Mucosa of descending colon (tissue), 3 donors: ENCODE data around the gene SLC48A1. TPM values are rescaled to one million over a fixed set of nuclear protein-coding genes. Genes with fewer than 3 reads are reported as not detected.

Experiments
- ATAC-seq: fragments of 200-7000 bp; cut with Tn5 transposase; one replicate; pipeline ENCODE4 v1.9.1; 2020; ENCODE audit warnings: mild to moderate bottlenecking, moderate library complexity
- DNase-seq, 3 donors: peaks; one replicate each; pipeline ENCODE4 v3.0.0-alpha.2; 2020
- H3K36me3 ChIP-seq: fragments of 200-600 bp; one replicate; pipeline ENCODE4 v1.8.0; 2021; ENCODE audit warnings: low read depth, mild to moderate bottlenecking
- H3K4me1 ChIP-seq: fragments of 200-600 bp; one replicate; pipeline ENCODE4 v1.8.0; 2021; ENCODE audit warnings: low read depth, mild to moderate bottlenecking
- H3K4me3 ChIP-seq: fragments of 200-600 bp; one replicate; pipeline ENCODE4 v1.8.0; 2021; ENCODE audit warnings: mild to moderate bottlenecking
- H3K9me3 ChIP-seq: fragments of 200-600 bp; one replicate; pipeline ENCODE4 v1.8.0; 2021; ENCODE audit warnings: mild to moderate bottlenecking
- CTCF ChIP-seq: fragments of 200-600 bp; IDR thresholded peaks from one replicate; pipeline ENCODE4 v1.8.0; 2022; ENCODE audit warnings: antibody characterized with exemption, mild to moderate bottlenecking
- intact Hi-C, 2 donors: fragments of 100-400 bp; cut with DNase I in 1 of 2; cut with micrococcal nuclease in 1 of 2; formaldehyde crosslinking; loops; one replicate each; pipeline versions ENCODE4 v1.11.0 to v1.11.1; 2022; cut with DNase I, micrococcal nuclease
- total RNA-seq, 3 donors: library from RNA; stranded (reverse); fragmentation: NEBNext Ultra II Directional in 2 of 3; extraction: Animal tissue kit (Norgen Biotek cat#: 25700) in 2 of 3; gene quantifications; one replicate each; pipeline versions ENCODE4 v1.2.1 to v1.2.4, GENCODE V29; 2021 to 2023
- donor health status: DM: no; HTN: no; CAD: no; lungs with moderate emphysema.
- donor health status: DM: no; HTN: no; CAD: no.
- donor health status: DM: no; HTN: yes; CAD: no.

Gene SLC48A1
- total RNA-seq, 3 donors from 2014 or later, result 17.2 to 35.4 (median 19.1) TPM

- no peak for TF ChIP-seq CTCF
- no peaks in the 10 kb centered on the region for H3K4me1 ChIP-seq
- no peaks in the 10 kb centered on the region for H3K36me3 ChIP-seq
- intact Hi-C loops, result loop anchor here in 1 of 2 donors (5.0 kb wide), 1 partner anchor 47 kb away; no protein-coding TSS in a partner anchor
- H3K4me3 ChIP-seq, result no peak overlapping the region
- H3K9me3 ChIP-seq, result no peaks in the 10 kb centered on the region
- DNase-seq (peak in 1 of 3 donors; percentile 34), ATAC-seq (no peak)
Measured at GRCh38 chr12:47789712-47790489, 16.9 kb downstream of the SLC48A1 start.

- DNase-seq (peak in 1 of 3 donors; percentile 34), ATAC-seq (no peak)
- no peak for TF ChIP-seq CTCF
- Histone ChIP-seq H3K36me3 (no peaks in the 10 kb centered on the region), H3K4me1 (no peaks in the 10 kb centered on the region), H3K9me3 (no peaks in the 10 kb centered on the region), H3K4me3 (no peak overlapping the region)
- intact Hi-C loops, result no loop called here
Measured at GRCh38 chr12:47790676-47791350, 17.8 kb downstream of the SLC48A1 start.

- no peak for ATAC-seq
- no peaks in the 10 kb centered on the region for H3K36me3 ChIP-seq
- intact Hi-C loops, result no loop called here
- no peak overlapping the region for H3K4me3 ChIP-seq
- DNase-seq, result peak in 1 of 3 donors; percentile 36
- no peaks in the 10 kb centered on the region for H3K4me1 ChIP-seq
- TF ChIP-seq CTCF, result no peak
- no peaks in the 10 kb centered on the region for H3K9me3 ChIP-seq
Measured at GRCh38 chr12:47791351-47791746, 18.3 kb downstream of the SLC48A1 start.

GRCh38 chr12:47791874-47792273 lies 18.8 kb downstream of the SLC48A1 start:
- ATAC-seq, result no peak
- Histone ChIP-seq H3K9me3 (no peaks in the 10 kb centered on the region), H3K4me1 (no peaks in the 10 kb centered on the region), H3K4me3 (no peak overlapping the region), H3K36me3 (no peaks in the 10 kb centered on the region)
- no peak for TF ChIP-seq CTCF
- peak in 1 of 3 donors; percentile 45 for DNase-seq
- intact Hi-C loops, result no loop called here

- Histone ChIP-seq H3K4me3 (no peak overlapping the region), H3K36me3 (no peaks in the 10 kb centered on the region), H3K9me3 (no peaks in the 10 kb centered on the region), H3K4me1 (no peaks in the 10 kb centered on the region)
- intact Hi-C loops, result no loop called here
- no peak for TF ChIP-seq CTCF
- ATAC-seq (no peak), DNase-seq (peak in 1 of 3 donors; percentile 40)
Measured at GRCh38 chr12:47793015-47793681, 20.1 kb downstream of the SLC48A1 start.
